Cardiac fibroblast (primary cell): ENCODE measurements around the gene EPB41L2.
"Not testable (repeated sequence)": the region's sequence is repeated elsewhere in the genome, so short reads cannot be mapped to it uniquely, and the experiment has no call there.

Experiments used
- DNase-seq, 2 donors: peaks; one replicate each; pipeline versions ENCODE4 v3.0.0 to v3.0.0-alpha.2; 2010; ENCODE audit warnings: low read depth in 2 of 2
- H3K4me3 ChIP-seq, 2 donors: replicated peaks in 1 of 2; 1 replicate in 1 of 2; 2 replicates in 1 of 2; pipeline ENCODE4 v1.5.1; 2011; ENCODE audit warnings: low read depth in 2 of 2, low read length in 2 of 2, mild to moderate bottlenecking in 2 of 2, moderate library complexity in 1 of 2
- CTCF ChIP-seq: IDR thresholded peaks from one replicate; pipeline ENCODE4 v1.5.1; 2011; ENCODE audit warnings: low read depth, mild to moderate bottlenecking, low read length, inconsistent platforms

Gene EPB41L2

GRCh38 chr6:131015630-131016263, 47.3 kb downstream of the EPB41L2 start:
- no peak for TF ChIP-seq CTCF
- peak; percentile 69 to 79 for DNase-seq
- no peak overlapping the region for H3K4me3 ChIP-seq

DNA sequence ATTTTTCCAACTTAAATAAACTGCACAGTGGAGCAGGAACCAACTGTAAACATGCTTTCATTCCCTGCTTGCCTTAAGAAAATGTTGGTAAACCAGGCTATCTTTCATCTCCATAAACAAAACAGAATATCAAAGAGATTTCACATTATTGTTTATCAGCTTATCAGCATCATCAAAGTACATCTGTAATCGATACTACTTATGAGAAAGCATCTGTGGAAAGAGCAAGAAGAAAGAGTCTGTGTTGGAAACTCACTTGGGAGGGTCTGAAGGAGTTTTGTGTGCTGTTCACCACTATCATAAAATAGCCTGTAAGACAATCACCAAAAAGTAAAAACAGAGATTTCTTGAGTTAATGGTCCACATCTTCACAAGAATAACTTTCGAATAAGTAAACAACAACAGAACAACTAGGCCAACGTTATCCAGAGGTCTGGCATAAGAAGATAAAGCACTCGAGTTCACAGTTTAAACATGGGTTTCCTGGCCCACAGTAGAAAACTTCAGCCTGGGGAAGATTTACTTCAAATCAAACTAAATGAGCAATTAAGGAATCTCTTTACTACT, 47.9 kb downstream of the EPB41L2 start:
- DNase-seq = no peak
- no peak overlapping the region for H3K4me3 ChIP-seq
- TF ChIP-seq CTCF = no peak

DNA sequence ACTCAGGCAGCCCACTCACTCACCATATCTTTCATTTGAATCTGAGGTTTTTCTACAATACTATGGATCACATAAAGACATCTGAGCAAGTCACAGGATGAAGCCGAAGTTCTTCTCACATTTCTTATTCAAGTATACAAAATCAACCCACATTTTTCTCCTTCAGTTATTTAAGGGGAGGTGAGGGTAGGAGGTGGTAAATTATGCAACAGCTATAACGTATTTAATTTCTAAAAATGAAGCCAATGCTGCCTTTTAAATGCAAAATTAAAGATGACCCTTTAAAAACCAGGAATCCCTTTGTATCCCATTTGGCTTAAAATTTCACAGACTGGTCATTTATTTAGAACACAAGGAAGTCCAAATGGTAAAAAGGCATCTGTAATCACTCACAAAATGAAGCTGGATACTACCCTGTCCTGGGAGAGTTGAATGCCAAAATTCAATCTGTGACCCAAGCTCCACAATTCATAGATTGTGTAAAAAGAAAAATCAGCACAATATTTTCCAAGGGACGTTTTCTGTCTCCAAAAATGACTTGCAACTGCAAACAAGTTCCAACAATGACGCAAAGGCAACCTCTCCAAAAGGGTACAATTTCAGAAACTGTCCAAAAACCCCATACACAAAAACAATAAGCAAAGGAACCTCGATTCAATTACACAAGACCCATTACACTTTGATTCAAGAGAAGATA, 48.8 kb downstream of the EPB41L2 start:
- DNase-seq = peak; percentile 46 to 59
- H3K4me3 ChIP-seq = no peak overlapping the region
- TF ChIP-seq CTCF = no peak

- TF ChIP-seq CTCF = no peak
Measured at GRCh38 chr6:131013495-131013894, 49.5 kb downstream of the EPB41L2 start.

DNA sequence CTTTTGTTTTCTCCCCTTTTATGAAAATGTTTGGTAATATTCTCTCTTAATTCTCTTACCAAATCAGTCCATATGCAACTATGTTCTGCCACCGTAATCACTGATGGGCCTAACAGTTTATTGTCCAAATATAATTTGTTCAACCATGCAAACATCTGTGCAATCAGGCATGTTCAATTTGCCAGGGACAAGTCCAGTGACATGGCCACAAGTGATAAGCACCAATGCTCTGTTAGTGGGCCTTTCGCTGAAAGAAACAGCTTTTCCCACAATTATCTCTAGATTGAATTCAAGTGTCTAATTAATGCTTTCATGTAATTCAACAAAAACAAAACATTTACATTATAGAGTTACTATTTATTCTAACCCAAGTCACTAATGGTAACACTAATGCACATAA, 53.3 kb downstream of the EPB41L2 start:
- DNase-seq = no peak
- H3K4me3 ChIP-seq = no peak overlapping the region
- TF ChIP-seq CTCF = no peak

More at GRCh38 chr6:131013495-131013894, 49.5 kb downstream of the EPB41L2 start:
- H3K4me3 ChIP-seq = no peak overlapping the region
- peak; percentile 85 to 92 for DNase-seq

DNA sequence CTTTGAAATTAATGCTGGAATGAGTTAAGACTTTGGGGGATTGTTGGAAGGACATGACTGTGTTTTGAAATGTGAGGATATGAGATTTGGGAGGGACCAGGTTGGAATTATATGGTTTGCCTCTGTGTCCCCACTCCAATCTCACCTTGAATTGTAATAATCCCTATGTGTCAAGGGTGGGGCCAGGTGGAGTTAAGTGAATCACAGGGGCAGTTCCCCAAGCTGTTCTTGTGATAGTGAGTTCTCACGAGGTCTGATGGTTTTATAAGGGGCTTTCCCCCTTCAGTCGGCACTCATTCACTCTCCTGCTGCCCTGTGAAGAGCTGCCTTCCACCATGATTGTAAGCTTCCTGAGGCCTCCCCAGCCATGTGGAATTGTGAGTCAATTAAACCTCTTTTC, 54.1 kb downstream of the EPB41L2 start:
- not testable (repeated sequence) for DNase-seq, H3K4me3 ChIP-seq

GRCh38 chr6:131007964-131008363, 55.1 kb downstream of the EPB41L2 start:
- H3K4me3 ChIP-seq, DNase-seq: not testable (repeated sequence)
